Hepatocyte (in vitro differentiated cells): ENCODE data around the gene ABCD4.

Experiments used
- EZH2 ChIP-seq: fragments of 200-600 bp; sonication (generic); IDR thresholded peaks from 2 replicates; pipeline ENCODE4 v1.6.1; 2016; ENCODE audit warnings: antibody characterized with exemption, mild to moderate bottlenecking, borderline replicate concordance
- EZH2phosphoT487 ChIP-seq: fragments of 200-600 bp; sonication (generic); IDR thresholded peaks from one replicate; pipeline ENCODE4 v1.6.1; 2018; ENCODE audit warnings: antibody characterized with exemption, mild to moderate bottlenecking, low read depth, moderate library complexity; ENCODE audit not compliant: unreplicated experiment, severe bottlenecking
- TF ChIP-seq, protein P1 (sequence below): fragments of 200-600 bp; sonication (generic); IDR thresholded peaks from 2 replicates; pipeline ENCODE4 v1.5.1; 2016; ENCODE audit warnings: antibody characterized with exemption, mild to moderate bottlenecking; ENCODE audit not compliant: poor library complexity

DNA sequence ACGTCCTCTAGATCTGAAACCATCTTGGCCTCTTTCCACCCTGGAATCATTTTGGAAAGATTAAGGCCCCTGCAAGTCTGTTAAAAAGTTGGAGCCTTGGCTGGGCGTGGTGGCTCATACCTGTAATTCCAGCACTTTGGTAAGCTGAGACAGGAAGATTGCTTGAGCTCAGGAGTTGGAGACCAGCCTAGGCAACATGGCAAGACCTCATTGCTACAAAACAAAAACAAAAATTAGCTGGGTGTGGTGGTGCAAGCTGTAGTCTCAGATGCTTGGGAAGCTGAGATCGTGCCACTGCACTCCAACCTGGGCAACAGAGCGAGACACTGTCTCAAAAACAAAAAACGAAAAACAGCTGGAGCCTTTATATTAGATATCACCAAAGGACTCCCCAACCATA lies 10.9 kb upstream of the ABCD4 start:
- TF ChIP-seq, protein P1, sequence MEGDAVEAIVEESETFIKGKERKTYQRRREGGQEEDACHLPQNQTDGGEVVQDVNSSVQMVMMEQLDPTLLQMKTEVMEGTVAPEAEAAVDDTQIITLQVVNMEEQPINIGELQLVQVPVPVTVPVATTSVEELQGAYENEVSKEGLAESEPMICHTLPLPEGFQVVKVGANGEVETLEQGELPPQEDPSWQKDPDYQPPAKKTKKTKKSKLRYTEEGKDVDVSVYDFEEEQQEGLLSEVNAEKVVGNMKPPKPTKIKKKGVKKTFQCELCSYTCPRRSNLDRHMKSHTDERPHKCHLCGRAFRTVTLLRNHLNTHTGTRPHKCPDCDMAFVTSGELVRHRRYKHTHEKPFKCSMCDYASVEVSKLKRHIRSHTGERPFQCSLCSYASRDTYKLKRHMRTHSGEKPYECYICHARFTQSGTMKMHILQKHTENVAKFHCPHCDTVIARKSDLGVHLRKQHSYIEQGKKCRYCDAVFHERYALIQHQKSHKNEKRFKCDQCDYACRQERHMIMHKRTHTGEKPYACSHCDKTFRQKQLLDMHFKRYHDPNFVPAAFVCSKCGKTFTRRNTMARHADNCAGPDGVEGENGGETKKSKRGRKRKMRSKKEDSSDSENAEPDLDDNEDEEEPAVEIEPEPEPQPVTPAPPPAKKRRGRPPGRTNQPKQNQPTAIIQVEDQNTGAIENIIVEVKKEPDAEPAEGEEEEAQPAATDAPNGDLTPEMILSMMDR, result no peak
- TF ChIP-seq EZH2 (no peak), EZH2phosphoT487 (no peak)
